GM18519 (cell line): ENCODE results near the gene MAPK7.

Experiments
- ATAC-seq: cut with Tn5 transposase; IDR thresholded peaks from one replicate; pipeline ENCODE4 v1.9.1; 2021; ENCODE audit warnings: mild to moderate bottlenecking, moderate library complexity; ENCODE audit not compliant: unreplicated experiment, low FRiP score

MAPK7 gene

GRCh38 chr17:19378416-19379360, at the start of gene MAPK7:
Gene MAPK7, plus strand, starts transcription at chr17:19378498. Its CDS starts 403 bp downstream, at chr17:19378901.
- ATAC-seq: no peak

GRCh38 chr17:19329136-19329535, 49.2 kb upstream of the MAPK7 start:
- ATAC-seq: no peak

GRCh38 chr17:19329839-19330238, 48.5 kb upstream of the MAPK7 start:
- ATAC-seq: no peak

- ATAC-seq: no peak
Observed at GRCh38 chr17:19330271-19330670, 48.0 kb upstream of the MAPK7 start.

GRCh38 chr17:19331134-19331533, 47.2 kb upstream of the MAPK7 start:
- ATAC-seq: no peak

GRCh38 chr17:19331543-19332245, 46.6 kb upstream of the MAPK7 start:
- no peak for ATAC-seq

GRCh38 chr17:19332371-19333131, 45.7 kb upstream of the MAPK7 start:
- no peak for ATAC-seq

GRCh38 chr17:19333132-19333440, 45.2 kb upstream of the MAPK7 start:
- no peak for ATAC-seq

GRCh38 chr17:19333736-19334290, 44.5 kb upstream of the MAPK7 start:
- ATAC-seq: no peak

GRCh38 chr17:19334331-19334730, 44.0 kb upstream of the MAPK7 start:
- ATAC-seq: no peak

GRCh38 chr17:19335951-19336631, 42.2 kb upstream of the MAPK7 start:
- ATAC-seq: no peak

GRCh38 chr17:19336938-19337711, 41.2 kb upstream of the MAPK7 start:
- no peak for ATAC-seq

- ATAC-seq: no peak
Observed at GRCh38 chr17:19337712-19338023, 40.6 kb upstream of the MAPK7 start.

GRCh38 chr17:19338031-19338990, 40.0 kb upstream of the MAPK7 start:
- ATAC-seq: no peak

- no peak for ATAC-seq
Observed at GRCh38 chr17:19339341-19339815, 38.9 kb upstream of the MAPK7 start.

GRCh38 chr17:19341211-19341631, 37.1 kb upstream of the MAPK7 start:
- no peak for ATAC-seq

GRCh38 chr17:19341641-19342610, 36.4 kb upstream of the MAPK7 start:
- ATAC-seq: no peak
